ENCODE data around the gene ROBO4.
A peak's percentile ranks its signal among the peaks of the same experiment; 100 is the strongest.

DNA sequence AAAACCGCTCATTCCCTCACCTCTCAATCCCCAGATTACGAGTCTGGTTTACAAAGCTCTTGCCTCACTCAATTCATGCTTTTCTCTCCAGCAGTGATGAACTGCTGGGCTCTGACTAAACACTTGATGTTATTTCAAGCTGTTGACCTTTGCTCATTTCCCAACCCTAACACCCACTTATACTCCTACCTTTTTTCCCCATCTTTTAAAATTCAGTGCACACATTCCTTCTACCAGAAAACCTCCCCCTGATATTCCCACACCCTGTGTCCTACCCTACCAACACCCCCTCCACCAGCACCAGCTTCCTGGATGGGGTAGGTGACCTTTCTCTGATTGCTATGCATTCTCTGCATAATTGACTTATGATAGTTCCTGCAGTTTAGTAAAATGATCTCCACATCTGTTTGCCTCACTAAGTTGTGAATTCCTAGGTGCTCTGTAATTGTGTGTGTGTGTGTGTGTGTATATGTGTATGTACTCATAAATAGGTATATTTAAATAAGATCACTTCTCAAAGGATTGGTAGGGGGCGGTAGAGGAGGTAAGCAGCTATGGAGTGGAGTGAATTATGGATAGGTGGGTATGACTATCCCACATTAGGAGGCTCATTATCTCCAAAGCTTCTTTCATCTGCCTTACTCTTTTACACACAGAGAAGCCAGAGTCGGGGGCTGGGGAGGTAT, 37.3 kb upstream of the ROBO4 start:
- TF ChIP-seq POLR2AphosphoS5 (IDR thresholded peaks at IDR 0.05; ENCODE audit: low read depth), result no peak
- TF ChIP-seq, protein P1, sequence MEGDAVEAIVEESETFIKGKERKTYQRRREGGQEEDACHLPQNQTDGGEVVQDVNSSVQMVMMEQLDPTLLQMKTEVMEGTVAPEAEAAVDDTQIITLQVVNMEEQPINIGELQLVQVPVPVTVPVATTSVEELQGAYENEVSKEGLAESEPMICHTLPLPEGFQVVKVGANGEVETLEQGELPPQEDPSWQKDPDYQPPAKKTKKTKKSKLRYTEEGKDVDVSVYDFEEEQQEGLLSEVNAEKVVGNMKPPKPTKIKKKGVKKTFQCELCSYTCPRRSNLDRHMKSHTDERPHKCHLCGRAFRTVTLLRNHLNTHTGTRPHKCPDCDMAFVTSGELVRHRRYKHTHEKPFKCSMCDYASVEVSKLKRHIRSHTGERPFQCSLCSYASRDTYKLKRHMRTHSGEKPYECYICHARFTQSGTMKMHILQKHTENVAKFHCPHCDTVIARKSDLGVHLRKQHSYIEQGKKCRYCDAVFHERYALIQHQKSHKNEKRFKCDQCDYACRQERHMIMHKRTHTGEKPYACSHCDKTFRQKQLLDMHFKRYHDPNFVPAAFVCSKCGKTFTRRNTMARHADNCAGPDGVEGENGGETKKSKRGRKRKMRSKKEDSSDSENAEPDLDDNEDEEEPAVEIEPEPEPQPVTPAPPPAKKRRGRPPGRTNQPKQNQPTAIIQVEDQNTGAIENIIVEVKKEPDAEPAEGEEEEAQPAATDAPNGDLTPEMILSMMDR (conservative IDR thresholded peaks at IDR 0.05; ENCODE audit: low read depth in 2 of 2), result peak; percentile 41 to 46
- no peak for TF ChIP-seq EZH2 (IDR thresholded peaks at IDR 0.05; ENCODE audit: low read depth, unreplicated experiment)
